DOHH2 (cell line): ENCODE results near the gene VWDE.

Experiments
- CTCF ChIP-seq: fragments of 200-600 bp; sonication (generic); IDR thresholded peaks from one replicate; pipeline ENCODE4 v1.5.1; 2014; ENCODE audit warnings: antibody characterized with exemption, mild to moderate bottlenecking, low read depth, low read length; ENCODE audit not compliant: poor library complexity, severe bottlenecking
- EZH2phosphoT487 ChIP-seq: fragments of 200-600 bp; sonication (generic); IDR thresholded peaks from 2 replicates; pipeline ENCODE4 v1.6.1; 2017; ENCODE audit warnings: borderline replicate concordance, mild to moderate bottlenecking, antibody characterized with exemption, low read length, moderate library complexity, mixed read lengths

GRCh38 chr7:12373580-12374263 is 29.9 kb downstream of the VWDE start:
- TF ChIP-seq CTCF = no peak
- no peak for TF ChIP-seq EZH2phosphoT487
